Progenitor cell of endocrine pancreas (in vitro differentiated cells): Measurements from ENCODE around the gene FOXC2. TPM values are rescaled to one million over a fixed set of nuclear protein-coding genes. Genes with fewer than 3 reads are reported as not detected.

Experiments
- DNase-seq: peaks from one replicate; pipeline ENCODE4 v3.0.0; 2021; ENCODE audit warnings: low spot score; ENCODE audit not compliant: unreplicated experiment
- H3K27ac Mint-ChIP-seq: 2 replicates; pipeline ENCODE4 v1.8.0; 2021; ENCODE audit warnings: mild to moderate bottlenecking, moderate library complexity, mixed read lengths
- H3K27me3 Mint-ChIP-seq: 2 replicates; pipeline ENCODE4 v1.8.0; 2021; ENCODE audit warnings: mixed read lengths
- H3K36me3 Mint-ChIP-seq: 2 replicates; pipeline ENCODE4 v1.8.0; 2022; ENCODE audit warnings: mixed read lengths; ENCODE audit not compliant: insufficient read depth
- H3K4me1 Mint-ChIP-seq: 2 replicates; pipeline ENCODE4 v1.8.0; 2021; ENCODE audit warnings: low read depth, mixed read lengths
- H3K4me3 Mint-ChIP-seq: 2 replicates; pipeline ENCODE4 v1.8.0; 2021; ENCODE audit warnings: low read depth, mild to moderate bottlenecking, moderate library complexity, mixed read lengths
- H3K9me3 Mint-ChIP-seq: 2 replicates; pipeline ENCODE4 v1.8.0; 2021; ENCODE audit warnings: low read depth, mixed read lengths
- long read RNA-seq: library from polyadenylated mRNA; unstranded; transcript quantifications from one replicate; pipeline ENCODE4 v2.0.0, GENCODE V29; 2020
- total RNA-seq: library from RNA; stranded (reverse); gene quantifications from 2 replicates; pipeline ENCODE4 v1.2.1, GENCODE V29; 2021
- TF ChIP-seq, protein P1 (sequence below): fragments of 200-600 bp; sonication (generic); IDR thresholded peaks from one replicate; pipeline ENCODE4 v1.5.0; 2021; ENCODE audit warnings: antibody characterized with exemption, mild to moderate bottlenecking; ENCODE audit not compliant: unreplicated experiment

The FOXC2 gene
- 0.11 TPM in 1 of 2 replicates, not detected in the other for total RNA-seq
- long read RNA-seq, result 0 reads

DNA sequence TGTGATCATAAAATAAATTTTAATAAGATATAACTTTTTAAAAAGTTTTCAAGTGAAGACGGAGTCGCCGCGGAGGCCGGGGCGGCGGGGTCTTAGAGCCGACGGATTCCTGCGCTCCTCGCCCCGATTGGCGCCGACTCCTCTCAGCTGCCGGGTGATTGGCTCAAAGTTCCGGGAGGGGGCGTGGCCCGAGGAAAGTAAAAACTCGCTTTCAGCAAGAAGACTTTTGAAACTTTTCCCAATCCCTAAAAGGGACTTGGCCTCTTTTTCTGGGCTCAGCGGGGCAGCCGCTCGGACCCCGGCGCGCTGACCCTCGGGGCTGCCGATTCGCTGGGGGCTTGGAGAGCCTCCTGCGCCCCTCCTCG is at the start of gene FOXC2:
FOXC2 (plus strand) TSS at position 229 of the 365 bp plus-strand sequence. CDS start 507 bp downstream, outside the sequence.
- Mint-ChIP-seq H3K4me1 (peaks cover 11% of the 10 kb centered on the region), H3K36me3 (no peaks in the 10 kb centered on the region), H3K9me3 (no peaks in the 10 kb centered on the region), H3K4me3 (peak within 1 kb of the TSS; percentile 38), H3K27ac (no peak within 1 kb of the TSS), H3K27me3 (peaks cover 79% of the 10 kb centered on the region)
- peak; percentile 60 for DNase-seq
- TF ChIP-seq, protein P1, sequence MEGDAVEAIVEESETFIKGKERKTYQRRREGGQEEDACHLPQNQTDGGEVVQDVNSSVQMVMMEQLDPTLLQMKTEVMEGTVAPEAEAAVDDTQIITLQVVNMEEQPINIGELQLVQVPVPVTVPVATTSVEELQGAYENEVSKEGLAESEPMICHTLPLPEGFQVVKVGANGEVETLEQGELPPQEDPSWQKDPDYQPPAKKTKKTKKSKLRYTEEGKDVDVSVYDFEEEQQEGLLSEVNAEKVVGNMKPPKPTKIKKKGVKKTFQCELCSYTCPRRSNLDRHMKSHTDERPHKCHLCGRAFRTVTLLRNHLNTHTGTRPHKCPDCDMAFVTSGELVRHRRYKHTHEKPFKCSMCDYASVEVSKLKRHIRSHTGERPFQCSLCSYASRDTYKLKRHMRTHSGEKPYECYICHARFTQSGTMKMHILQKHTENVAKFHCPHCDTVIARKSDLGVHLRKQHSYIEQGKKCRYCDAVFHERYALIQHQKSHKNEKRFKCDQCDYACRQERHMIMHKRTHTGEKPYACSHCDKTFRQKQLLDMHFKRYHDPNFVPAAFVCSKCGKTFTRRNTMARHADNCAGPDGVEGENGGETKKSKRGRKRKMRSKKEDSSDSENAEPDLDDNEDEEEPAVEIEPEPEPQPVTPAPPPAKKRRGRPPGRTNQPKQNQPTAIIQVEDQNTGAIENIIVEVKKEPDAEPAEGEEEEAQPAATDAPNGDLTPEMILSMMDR, result no peak

DNA sequence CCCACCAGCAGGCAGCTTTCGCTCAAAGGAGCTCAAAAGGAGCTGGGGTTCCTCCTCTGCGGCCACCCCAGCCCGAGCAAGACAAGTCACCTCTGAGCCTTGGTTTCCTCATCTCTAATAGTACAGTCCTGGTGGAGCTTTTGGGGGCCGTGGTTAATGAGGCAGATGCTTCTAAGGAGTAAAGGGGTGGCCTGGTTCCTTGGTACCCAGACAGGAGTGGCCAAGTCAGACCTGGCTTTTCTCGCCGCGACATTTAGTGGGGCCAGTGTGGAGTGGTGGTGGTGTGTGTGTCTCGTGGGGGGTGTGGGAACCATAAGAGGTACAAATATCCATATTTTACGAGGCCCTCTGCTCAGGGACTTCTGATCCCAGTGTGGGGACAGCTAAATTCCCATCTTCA is 49.6 kb upstream of the FOXC2 start:
- no peak overlapping the region for H3K27ac Mint-ChIP-seq
- H3K27me3 Mint-ChIP-seq, result peaks cover 91% of the 10 kb centered on the region

DNA sequence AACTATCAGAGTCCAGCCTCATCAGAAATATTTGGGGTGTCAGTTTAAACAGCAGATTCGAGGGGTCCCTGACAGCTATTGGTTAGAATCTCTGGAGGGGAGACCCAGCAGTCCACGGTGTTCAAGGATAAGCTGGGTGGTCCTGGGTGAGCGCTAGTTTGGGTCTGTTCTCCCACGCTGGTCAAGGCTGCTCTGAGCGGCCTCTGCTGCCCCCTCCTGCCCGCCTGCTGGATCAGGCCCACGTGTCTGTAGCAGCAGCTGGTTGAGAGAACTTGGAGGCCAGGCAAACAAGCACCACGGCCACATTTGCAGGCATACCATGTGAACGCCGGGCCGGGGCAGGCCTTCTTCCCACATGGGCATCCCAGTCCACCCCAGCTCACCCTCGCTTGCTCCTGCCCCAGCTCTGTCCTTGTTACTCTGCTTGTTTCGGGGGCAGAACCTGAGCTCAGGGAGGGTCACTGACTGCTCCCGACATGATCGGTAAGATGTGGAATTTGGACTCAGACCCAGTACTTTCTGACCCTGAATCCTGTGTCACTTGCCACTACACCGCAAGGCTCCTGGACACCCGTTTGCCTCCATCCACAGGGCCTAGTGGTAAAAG is 48.9 kb upstream of the FOXC2 start:
- Mint-ChIP-seq H3K36me3 (no peaks in the 10 kb centered on the region), H3K27me3 (peaks cover 90% of the 10 kb centered on the region), H3K4me1 (no peaks in the 10 kb centered on the region), H3K4me3 (no peak overlapping the region), H3K27ac (no peak overlapping the region), H3K9me3 (no peaks in the 10 kb centered on the region)
- DNase-seq, result peak; percentile 56
- TF ChIP-seq, protein P1, result peak; percentile 81

More for the DNA sequence above, 49.6 kb upstream of the FOXC2 start:
- no peak for DNase-seq
- Mint-ChIP-seq H3K4me1 (no peaks in the 10 kb centered on the region), H3K36me3 (no peaks in the 10 kb centered on the region), H3K4me3 (no peak overlapping the region), H3K9me3 (no peaks in the 10 kb centered on the region)
- TF ChIP-seq, protein P1, result no peak

DNA sequence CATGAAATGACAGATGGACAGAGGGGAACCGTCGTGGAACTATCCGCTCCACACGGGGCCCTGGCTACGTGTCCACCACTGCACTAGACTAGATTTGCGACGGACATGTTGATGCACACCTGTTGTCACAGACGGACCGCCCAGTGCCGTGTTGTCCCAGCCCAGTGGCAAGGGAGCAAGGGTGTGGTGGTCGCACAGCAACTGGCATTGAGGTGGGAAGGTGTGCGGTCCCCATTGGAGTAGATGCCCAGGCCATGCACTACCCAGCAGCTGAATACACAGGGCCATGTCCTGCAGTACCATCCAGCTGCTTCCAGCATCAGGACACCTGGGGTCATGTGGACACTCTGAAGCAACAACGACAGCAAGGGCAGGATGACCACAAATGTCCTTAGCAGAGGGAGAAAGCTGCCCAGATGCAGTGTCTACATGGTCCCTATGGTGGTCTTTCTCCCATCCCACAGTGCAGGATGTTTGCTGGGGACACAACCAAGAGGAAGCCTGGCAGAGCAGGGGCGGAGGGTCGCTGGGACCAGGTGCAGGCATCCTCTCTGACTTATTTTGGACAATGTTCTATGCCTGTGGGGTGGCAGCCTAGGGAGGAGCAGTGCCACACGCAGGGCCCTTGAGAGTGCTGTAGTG is 47.5 kb upstream of the FOXC2 start:
- H3K9me3 Mint-ChIP-seq, result no peaks in the 10 kb centered on the region
- no peaks in the 10 kb centered on the region for H3K36me3 Mint-ChIP-seq
- no peak overlapping the region for H3K27ac Mint-ChIP-seq
- H3K27me3 Mint-ChIP-seq, result peaks cover 84% of the 10 kb centered on the region
- peaks cover 2% of the 10 kb centered on the region for H3K4me1 Mint-ChIP-seq
- no peak for DNase-seq
- H3K4me3 Mint-ChIP-seq, result no peak overlapping the region
- TF ChIP-seq, protein P1, result no peak

DNA sequence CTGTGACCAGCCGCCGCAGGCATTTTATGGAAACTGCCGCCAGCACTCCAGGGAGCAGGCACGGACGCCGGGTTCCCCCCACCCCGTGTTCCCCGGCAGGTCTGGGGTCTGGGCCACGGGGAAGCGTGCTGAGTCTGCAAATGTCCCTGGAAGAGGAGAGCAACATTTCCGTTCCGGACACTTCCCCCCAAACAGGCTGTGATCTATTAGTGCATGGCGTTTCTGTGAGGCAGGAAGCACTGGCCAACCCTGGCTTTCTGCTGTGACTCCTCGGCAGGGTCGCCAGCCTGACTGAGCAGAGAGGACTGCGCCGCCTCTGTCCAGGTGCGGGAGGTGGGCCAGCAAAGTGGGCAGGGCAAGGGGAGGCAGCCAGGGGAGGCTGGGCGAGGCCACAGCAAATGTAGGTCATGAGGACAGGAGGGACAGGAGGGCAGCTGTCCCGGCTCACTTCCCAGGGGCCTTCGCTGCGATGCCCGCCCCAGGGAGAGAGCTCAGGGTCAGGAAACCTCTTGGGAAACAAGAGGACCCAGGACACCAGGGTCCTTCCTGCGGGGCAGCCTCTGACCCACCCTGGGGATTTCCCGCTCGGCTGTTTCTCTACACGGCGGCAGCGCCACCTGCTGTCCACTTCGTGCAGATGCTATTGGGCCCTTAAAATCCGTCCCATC is 46.8 kb upstream of the FOXC2 start:
- no peaks in the 10 kb centered on the region for H3K36me3 Mint-ChIP-seq
- no peaks in the 10 kb centered on the region for H3K9me3 Mint-ChIP-seq
- H3K4me3 Mint-ChIP-seq, result no peak overlapping the region
- no peak overlapping the region for H3K27ac Mint-ChIP-seq
- DNase-seq, result no peak
- H3K4me1 Mint-ChIP-seq, result peaks cover 2% of the 10 kb centered on the region
- H3K27me3 Mint-ChIP-seq, result peaks cover 78% of the 10 kb centered on the region
- TF ChIP-seq, protein P1, result peak; percentile 97
